Activated T-cell treated with anti-CD3 and anti-CD28 coated beads, Interleukin-2, amount 50 U/mL, for 72 hours (primary cell): ENCODE data around the gene ANKRD10. TPM values are rescaled to one million over a fixed set of nuclear protein-coding genes. Genes with fewer than 3 reads are reported as not detected.

ENCODE experiments used
- ATAC-seq, 2 donors: fragments of 150-1000 bp; cut with Tn5 transposase; replicated peaks in 1 of 2; 2 replicates each; pipeline ENCODE4 v1.10.0; 2021; ENCODE audit warnings: moderate library complexity in 2 of 2, mild to moderate bottlenecking in 1 of 2
- DNase-seq, 2 donors: peaks; one replicate each; pipeline ENCODE4 v3.0.0; 2021 to 2022; ENCODE audit warnings: mixed read lengths in 1 of 2
- H3K27ac Mint-ChIP-seq: one replicate; pipeline ENCODE4 v1.8.0; 2022; ENCODE audit warnings: mild to moderate bottlenecking, moderate library complexity, mixed read lengths
- H3K27me3 Mint-ChIP-seq: one replicate; pipeline ENCODE4 v1.8.0; 2022; ENCODE audit warnings: low read depth, mixed read lengths
- H3K36me3 Mint-ChIP-seq, 2 donors: one replicate each; pipeline ENCODE4 v1.8.0; 2022; ENCODE audit warnings: mixed read lengths in 2 of 2, mild to moderate bottlenecking in 1 of 2; ENCODE audit not compliant: insufficient read depth in 2 of 2
- H3K4me1 Mint-ChIP-seq: one replicate; pipeline ENCODE4 v1.8.0; 2022; ENCODE audit warnings: low read depth, mixed read lengths
- H3K4me3 Mint-ChIP-seq, 2 donors: one replicate each; pipeline ENCODE4 v1.8.0; 2022; ENCODE audit warnings: mild to moderate bottlenecking in 2 of 2, mixed read lengths in 2 of 2, moderate library complexity in 2 of 2
- H3K9me3 Mint-ChIP-seq, 2 donors: one replicate each; pipeline ENCODE4 v1.8.0; 2022; ENCODE audit warnings: mixed read lengths in 2 of 2
- total RNA-seq, 2 donors: library from RNA; stranded (reverse); gene quantifications; one replicate each; pipeline ENCODE4 v1.2.3, GENCODE V29; 2022

ANKRD10 gene
- total RNA-seq, 2 donors from 2014 or later = 139 to 142 TPM

GRCh38 chr13:110920038-110920437 lies 5.2 kb upstream of the ANKRD10 start:
- ATAC-seq = no peak
- H3K4me3 Mint-ChIP-seq = peak overlapping the region in 1 of 2 donors; percentile 31
- H3K27ac Mint-ChIP-seq = peak overlapping the region; percentile 48
- H3K36me3 Mint-ChIP-seq = peaks cover 0 to 4% of the 10 kb centered on the region in 2 donors
- DNase-seq = no peak
- H3K4me1 Mint-ChIP-seq = peaks cover 39% of the 10 kb centered on the region
- peaks cover 41% of the 10 kb centered on the region for H3K27me3 Mint-ChIP-seq
- peaks cover 0 to 2% of the 10 kb centered on the region in 2 donors for H3K9me3 Mint-ChIP-seq

DNA sequence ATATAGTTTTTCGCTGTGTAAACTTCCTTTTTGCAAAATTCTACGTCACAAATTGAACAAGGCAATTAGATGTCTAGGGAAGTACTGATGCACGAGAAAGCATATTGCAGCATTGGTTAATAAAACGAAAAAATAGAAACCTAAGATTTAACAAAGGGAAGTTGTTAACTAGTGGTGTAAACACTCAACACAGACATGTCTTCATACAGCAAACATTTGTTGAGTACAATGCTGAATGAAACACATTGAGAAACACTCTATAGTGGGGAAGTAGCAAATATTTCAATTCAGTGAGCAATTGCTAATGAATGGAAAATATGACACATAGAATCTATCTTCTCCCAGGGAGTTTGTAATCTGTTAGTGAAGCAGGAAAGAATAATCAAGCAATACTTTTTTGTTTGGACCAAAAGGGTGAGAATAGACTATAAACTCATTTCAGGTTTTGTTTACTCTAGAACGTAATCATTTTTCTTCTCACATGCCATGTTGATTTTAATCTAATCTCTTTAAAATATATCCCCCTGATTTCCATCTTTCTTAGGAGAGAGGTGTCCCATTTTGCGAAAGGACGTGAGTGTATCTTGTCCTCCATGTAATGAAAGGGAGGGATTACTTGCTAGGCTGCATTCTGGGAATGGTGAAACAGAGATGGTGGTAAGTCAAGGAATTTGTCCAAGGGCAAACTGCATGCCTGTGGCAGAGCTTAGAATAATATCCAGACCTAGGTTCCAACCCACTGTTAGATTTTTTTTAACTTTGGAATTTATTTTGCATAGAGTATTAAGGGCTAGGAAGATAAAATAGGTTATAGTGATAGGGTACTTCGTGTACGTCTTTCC lies 1.7 kb upstream of the ANKRD10 start:
- Mint-ChIP-seq H3K27me3 (peaks cover 10% of the 10 kb centered on the region), H3K36me3 (peaks cover 0 to 4% of the 10 kb centered on the region in 2 donors), H3K4me1 (peaks cover 49% of the 10 kb centered on the region), H3K9me3 (peaks cover 0 to 2% of the 10 kb centered on the region in 2 donors), H3K4me3 (peak overlapping the region; percentile 92 to 98), H3K27ac (no peak overlapping the region)
- no peak for DNase-seq
- ATAC-seq = no peak

DNA sequence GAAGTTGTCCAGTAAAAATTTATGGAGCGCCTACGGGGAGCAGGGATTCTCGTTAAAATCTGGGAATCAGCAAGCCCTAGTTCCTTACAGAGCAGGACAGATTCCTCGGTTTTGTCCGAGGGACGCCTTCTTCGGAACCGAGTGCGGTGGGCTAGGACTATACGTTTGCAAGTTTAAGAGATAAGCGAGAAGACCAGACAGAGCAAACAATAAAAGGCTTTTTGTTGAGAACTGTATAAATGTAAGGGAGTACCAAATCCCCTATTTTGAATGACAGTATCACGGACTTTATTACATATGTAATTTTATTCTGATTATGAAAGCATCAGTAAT lies 971 bp upstream of the ANKRD10 start:
- H3K36me3 Mint-ChIP-seq = peaks cover 0 to 4% of the 10 kb centered on the region in 2 donors
- peak overlapping the region; percentile 92 to 98 for H3K4me3 Mint-ChIP-seq
- DNase-seq (no peak), ATAC-seq (no peak)
- H3K4me1 Mint-ChIP-seq = peaks cover 44% of the 10 kb centered on the region
- peaks cover 3% of the 10 kb centered on the region for H3K27me3 Mint-ChIP-seq
- peak overlapping the region; percentile 14 for H3K27ac Mint-ChIP-seq
- peaks cover 0 to 2% of the 10 kb centered on the region in 2 donors for H3K9me3 Mint-ChIP-seq

GRCh38 chr13:110914331-110915056 lies 375 bp downstream of the ANKRD10 start:
- Mint-ChIP-seq H3K27ac (peak overlapping the region; percentile 77), H3K36me3 (peaks cover 0 to 7% of the 10 kb centered on the region in 2 donors), H3K4me1 (peaks cover 33% of the 10 kb centered on the region), H3K4me3 (peak overlapping the region; percentile 92 to 98), H3K9me3 (peaks cover 0 to 2% of the 10 kb centered on the region in 2 donors), H3K27me3 (no peaks in the 10 kb centered on the region)
- DNase-seq (peak; percentile 83), ATAC-seq (peak; percentile 40 to 43)

- peak overlapping the region; percentile 97 for H3K27ac Mint-ChIP-seq
- H3K4me1 Mint-ChIP-seq = peaks cover 37% of the 10 kb centered on the region
- ATAC-seq (no peak), DNase-seq (no peak)
- peaks cover 0 to 7% of the 10 kb centered on the region in 2 donors for H3K36me3 Mint-ChIP-seq
- peaks cover 0 to 2% of the 10 kb centered on the region in 2 donors for H3K9me3 Mint-ChIP-seq
- H3K27me3 Mint-ChIP-seq = no peaks in the 10 kb centered on the region
- peak overlapping the region; percentile 92 to 98 for H3K4me3 Mint-ChIP-seq
These were observed 863 bp downstream of the ANKRD10 start for GRCh38 chr13:110914081-110914330.

- H3K4me1 Mint-ChIP-seq = peaks cover 42% of the 10 kb centered on the region
- peak overlapping the region; percentile 92 to 98 for H3K4me3 Mint-ChIP-seq
- DNase-seq (no peak), ATAC-seq (no peak)
- peak overlapping the region; percentile 97 for H3K27ac Mint-ChIP-seq
- H3K27me3 Mint-ChIP-seq = no peaks in the 10 kb centered on the region
- peaks cover 4 to 7% of the 10 kb centered on the region in 2 donors for H3K36me3 Mint-ChIP-seq
- peaks cover 0 to 2% of the 10 kb centered on the region in 2 donors for H3K9me3 Mint-ChIP-seq
These were observed 1.4 kb downstream of the ANKRD10 start for GRCh38 chr13:110913322-110914080.

- Mint-ChIP-seq H3K4me3 (peak overlapping the region; percentile 92 to 98), H3K27ac (peak overlapping the region; percentile 97)
These were observed 2.2 kb downstream of the ANKRD10 start for GRCh38 chr13:110912651-110913051.

DNA sequence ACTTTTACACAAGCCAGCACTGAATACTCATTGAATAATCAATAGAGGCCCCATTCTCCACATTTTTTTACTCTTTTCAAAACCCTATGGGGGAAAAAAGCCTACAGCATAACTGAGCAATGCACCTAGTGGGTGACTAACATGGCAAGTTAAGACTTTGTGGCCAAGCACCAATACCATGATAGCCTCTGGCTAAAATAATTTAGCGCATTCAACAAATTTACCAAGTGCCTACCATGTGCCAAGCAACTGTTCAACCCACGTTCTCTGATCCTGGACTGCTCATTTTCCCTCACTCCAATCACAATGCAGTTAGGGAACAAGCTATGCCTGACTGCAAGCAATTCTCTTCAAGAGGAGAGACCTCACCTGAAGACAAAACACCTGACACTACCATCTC lies 3.0 kb downstream of the ANKRD10 start:
- H3K36me3 Mint-ChIP-seq = peaks cover 4 to 9% of the 10 kb centered on the region in 2 donors
- DNase-seq (no peak), ATAC-seq (no peak)
- peak overlapping the region; percentile 92 to 98 for H3K4me3 Mint-ChIP-seq
- peak overlapping the region; percentile 97 for H3K27ac Mint-ChIP-seq
- no peaks in the 10 kb centered on the region for H3K27me3 Mint-ChIP-seq
- H3K9me3 Mint-ChIP-seq = no peaks in the 10 kb centered on the region
- peaks cover 47% of the 10 kb centered on the region for H3K4me1 Mint-ChIP-seq

More at GRCh38 chr13:110912651-110913051, 2.2 kb downstream of the ANKRD10 start:
- ATAC-seq (no peak), DNase-seq (no peak)
- H3K27me3 Mint-ChIP-seq = no peaks in the 10 kb centered on the region
- peaks cover 46% of the 10 kb centered on the region for H3K4me1 Mint-ChIP-seq
- H3K36me3 Mint-ChIP-seq = peaks cover 4 to 6% of the 10 kb centered on the region in 2 donors
- H3K9me3 Mint-ChIP-seq = no peaks in the 10 kb centered on the region

GRCh38 chr13:110910013-110910890 lies 4.6 kb downstream of the ANKRD10 start:
- Mint-ChIP-seq H3K36me3 (peaks cover 4 to 21% of the 10 kb centered on the region in 2 donors), H3K27me3 (no peaks in the 10 kb centered on the region), H3K27ac (peak overlapping the region; percentile 8), H3K4me3 (peak overlapping the region in 1 of 2 donors; percentile 2), H3K4me1 (peaks cover 50% of the 10 kb centered on the region), H3K9me3 (no peaks in the 10 kb centered on the region)
- DNase-seq (no peak), ATAC-seq (no peak)

DNA sequence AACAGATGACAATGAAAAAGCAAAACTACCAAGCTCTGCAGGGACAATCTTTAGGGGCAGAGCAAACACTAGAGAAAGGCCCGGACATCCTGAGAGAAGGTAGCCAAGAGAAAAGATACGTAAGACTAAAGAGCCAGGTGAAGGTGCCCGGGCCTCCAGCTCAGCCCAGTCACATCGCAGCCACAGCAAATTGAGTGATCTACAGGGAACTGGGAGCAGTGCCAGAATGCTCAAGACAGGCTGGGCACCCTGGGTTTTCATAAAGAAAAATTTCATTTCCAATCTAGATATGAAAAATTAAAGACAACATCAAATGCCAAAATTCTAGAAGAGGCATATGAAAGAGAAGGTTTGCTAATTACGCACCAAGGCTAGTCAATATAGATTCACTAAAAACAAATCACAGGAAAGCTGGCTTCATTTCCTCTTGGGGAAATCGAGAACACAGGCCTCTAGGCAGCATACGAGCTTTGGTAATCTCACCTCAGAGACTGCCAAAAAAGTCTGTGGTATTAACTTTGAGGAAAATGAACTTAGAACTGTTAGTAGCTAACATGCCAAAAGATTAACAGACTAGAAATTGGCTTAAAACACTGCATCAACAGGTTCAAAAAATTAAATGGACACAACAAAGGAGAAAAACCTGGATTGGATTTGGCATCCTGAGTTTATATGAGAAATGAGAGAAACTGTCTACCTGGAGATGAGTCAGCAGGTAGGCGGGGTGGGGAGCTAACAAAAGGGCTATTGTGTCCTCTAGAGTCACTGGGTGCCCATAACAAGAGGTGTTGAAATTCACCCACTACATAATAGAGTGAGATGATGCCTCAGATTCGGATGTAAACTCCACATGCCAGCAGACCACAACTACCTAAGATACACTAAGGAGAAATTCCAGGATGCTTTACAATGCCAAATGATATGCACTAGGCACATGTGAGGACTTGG lies 6.6 kb downstream of the ANKRD10 start:
- no peaks in the 10 kb centered on the region for H3K9me3 Mint-ChIP-seq
- DNase-seq (peak in 1 of 2 donors; percentile 27), ATAC-seq (peak; percentile 45 to 66)
- peaks cover 50% of the 10 kb centered on the region for H3K4me1 Mint-ChIP-seq
- peaks cover 4 to 21% of the 10 kb centered on the region in 2 donors for H3K36me3 Mint-ChIP-seq
- no peak overlapping the region for H3K27ac Mint-ChIP-seq
- no peak overlapping the region for H3K4me3 Mint-ChIP-seq
- H3K27me3 Mint-ChIP-seq = no peaks in the 10 kb centered on the region

DNA sequence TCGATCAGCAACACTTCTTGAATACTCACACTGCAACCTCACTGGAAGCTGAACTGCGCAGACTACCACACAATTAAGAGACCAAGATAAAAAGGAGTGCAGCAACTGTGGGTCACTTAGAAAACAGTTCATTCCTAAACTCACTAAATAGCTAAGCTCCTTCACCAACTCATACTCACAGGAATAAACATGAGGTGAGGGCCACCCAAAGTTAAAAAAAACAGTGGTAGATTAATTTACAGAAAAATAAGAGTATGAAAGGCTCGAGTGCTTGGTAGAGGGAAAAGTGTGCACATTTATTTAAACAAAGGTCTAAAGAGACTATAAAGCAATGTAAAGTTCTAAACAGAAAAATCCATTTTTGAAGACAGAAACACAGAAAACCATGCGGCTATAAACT lies 7.6 kb downstream of the ANKRD10 start:
- Mint-ChIP-seq H3K4me1 (peaks cover 44% of the 10 kb centered on the region), H3K4me3 (no peak overlapping the region), H3K36me3 (peaks cover 4 to 21% of the 10 kb centered on the region in 2 donors), H3K27me3 (no peaks in the 10 kb centered on the region), H3K9me3 (no peaks in the 10 kb centered on the region), H3K27ac (peak overlapping the region; percentile 64)
- no peak for ATAC-seq
- no peak for DNase-seq
